ENCODE results near the gene GLYATL2.
A peak's percentile ranks its signal among the peaks of the same experiment; 100 is the strongest.

Gene GLYATL2

DNA sequence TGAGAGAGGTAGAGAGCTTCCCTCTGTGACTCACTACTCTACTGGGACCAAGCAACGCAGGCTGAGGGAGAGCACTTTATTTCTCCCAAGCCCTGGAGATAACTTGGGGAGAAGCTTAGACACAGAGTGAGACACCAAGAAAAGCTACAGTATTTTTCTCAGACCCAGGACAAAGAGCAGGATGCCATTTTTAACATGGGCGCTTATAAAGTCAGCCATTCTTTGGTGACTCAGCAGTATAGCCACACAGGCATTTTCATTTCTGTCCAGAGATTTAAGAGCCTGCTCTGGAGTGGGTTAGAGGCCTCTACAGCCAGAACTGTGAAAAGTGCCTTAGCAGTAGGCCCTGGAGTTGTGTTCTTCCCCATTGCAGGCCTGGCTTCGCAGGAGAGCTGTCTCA, 57.8 kb downstream of the GLYATL2 start:
- H3K4me3 ChIP-seq (ENCODE audit: low read length): no peak overlapping the region
- peak; percentile 39 for DNase-seq (ENCODE audit: low read depth)
- TF ChIP-seq, protein P1, sequence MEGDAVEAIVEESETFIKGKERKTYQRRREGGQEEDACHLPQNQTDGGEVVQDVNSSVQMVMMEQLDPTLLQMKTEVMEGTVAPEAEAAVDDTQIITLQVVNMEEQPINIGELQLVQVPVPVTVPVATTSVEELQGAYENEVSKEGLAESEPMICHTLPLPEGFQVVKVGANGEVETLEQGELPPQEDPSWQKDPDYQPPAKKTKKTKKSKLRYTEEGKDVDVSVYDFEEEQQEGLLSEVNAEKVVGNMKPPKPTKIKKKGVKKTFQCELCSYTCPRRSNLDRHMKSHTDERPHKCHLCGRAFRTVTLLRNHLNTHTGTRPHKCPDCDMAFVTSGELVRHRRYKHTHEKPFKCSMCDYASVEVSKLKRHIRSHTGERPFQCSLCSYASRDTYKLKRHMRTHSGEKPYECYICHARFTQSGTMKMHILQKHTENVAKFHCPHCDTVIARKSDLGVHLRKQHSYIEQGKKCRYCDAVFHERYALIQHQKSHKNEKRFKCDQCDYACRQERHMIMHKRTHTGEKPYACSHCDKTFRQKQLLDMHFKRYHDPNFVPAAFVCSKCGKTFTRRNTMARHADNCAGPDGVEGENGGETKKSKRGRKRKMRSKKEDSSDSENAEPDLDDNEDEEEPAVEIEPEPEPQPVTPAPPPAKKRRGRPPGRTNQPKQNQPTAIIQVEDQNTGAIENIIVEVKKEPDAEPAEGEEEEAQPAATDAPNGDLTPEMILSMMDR (IDR thresholded peaks at IDR 0.05; ENCODE audit: insufficient read depth, low read depth, low read length, missing control alignments): no peak

DNA sequence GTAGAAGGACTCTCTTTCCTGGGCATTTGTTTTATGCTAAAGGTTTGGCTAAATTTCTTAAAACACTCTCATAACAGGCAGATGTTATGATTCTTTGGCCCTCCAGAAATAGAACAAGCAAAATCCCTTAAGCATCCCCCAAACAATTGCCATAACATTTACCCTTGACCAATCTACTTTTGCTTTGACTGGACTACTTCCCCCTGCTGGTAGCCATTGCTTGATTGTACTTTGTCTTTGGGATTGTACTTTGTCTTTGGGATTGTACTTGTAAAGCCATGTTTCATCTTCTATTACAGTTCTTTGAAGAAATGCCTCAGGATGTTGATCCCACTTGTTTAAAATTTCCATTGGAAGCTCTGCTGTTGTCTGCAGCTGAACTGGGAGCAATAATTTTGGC, 59.5 kb downstream of the GLYATL2 start:
- TF ChIP-seq, protein P1 (IDR thresholded peaks at IDR 0.05; ENCODE audit: insufficient read depth, low read depth, low read length, missing control alignments): peak; percentile 27
- H3K4me3 ChIP-seq (ENCODE audit: low read length): no peak overlapping the region
- DNase-seq (ENCODE audit: low read depth): no peak
